ENCODE data around the gene CACUL1. TPM values are rescaled to one million over a fixed set of nuclear protein-coding genes. Genes with fewer than 3 reads are reported as not detected.
"Not testable (repeated sequence)": the region's sequence is repeated elsewhere in the genome, so short reads cannot be mapped to it uniquely, and the experiment has no call there.

The CACUL1 gene
- total and polyA plus RNA-seq, 4 experiments from 2014 or later, result 14.9 to 32.3 (median 31.3) TPM

DNA sequence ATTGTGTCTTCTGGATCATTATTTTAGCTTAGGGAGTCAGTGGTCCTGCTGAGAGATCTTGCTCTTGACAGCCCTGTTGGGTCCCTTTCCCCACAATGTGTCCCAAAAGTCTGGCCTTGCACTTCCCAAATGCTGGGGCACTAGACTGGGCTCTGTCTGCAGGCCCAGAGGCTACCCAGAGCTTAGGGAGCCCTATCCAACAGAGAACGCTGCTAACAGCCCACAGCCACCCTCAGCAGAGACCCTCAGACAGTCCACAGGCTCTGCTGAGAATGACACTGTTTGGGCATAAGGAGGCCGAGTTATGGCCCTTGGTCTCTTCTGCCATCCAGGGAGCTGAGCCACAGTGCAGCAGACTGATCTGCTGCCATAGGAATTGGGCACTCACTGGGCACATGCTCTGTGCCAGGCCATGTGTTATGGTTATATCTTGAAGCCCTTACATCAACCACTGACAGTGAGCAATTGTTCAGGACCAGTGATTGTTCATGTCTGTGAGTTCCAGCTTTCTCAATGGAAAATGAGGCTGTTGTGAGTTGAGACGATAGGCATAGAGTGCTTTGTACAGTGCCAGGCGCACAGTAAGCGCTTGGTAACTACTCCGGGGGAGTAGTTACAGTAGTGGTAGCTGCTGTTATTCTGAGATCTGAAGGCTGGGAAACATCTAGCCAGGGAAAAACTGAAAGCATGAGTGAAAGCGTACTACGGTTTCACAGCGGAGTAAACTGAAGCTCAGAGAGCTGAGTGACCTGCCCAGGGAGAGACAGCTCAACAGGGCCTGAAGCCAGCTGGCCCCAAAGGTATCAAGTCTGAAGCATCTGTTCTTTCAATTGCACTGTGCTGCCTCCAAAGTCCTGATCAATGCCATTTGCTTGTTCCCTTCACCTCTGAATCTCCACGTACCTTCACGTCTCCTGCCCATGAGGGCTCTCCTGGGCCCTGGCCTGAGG is 81.7 kb downstream of the CACUL1 start:
- Mint-ChIP-seq H3K4me3 (no peak overlapping the region), H3K9me3 (peaks cover 0 to 2% (median 0%) of the 10 kb centered on the region in 8 donors), H3K4me1 (peaks cover 12 to 53% (median 34%) of the 10 kb centered on the region in 4 donors), H3K27me3 (no peaks in the 10 kb centered on the region), H3K27ac (peak overlapping the region in 4 of 7 donors; percentile 35 to 55 (median 50)), H3K36me3 (peaks cover 17 to 25% of the 10 kb centered on the region in 2 donors)
- DNase-seq, result no peak
- intact Hi-C loops (cut with micrococcal nuclease), result no loop called here
- peaks cover 32% of the 10 kb centered on the region for H3K4me1 ChIP-seq (ENCODE audit: insufficient read depth, low read length)
- no peaks in the 10 kb centered on the region for H3K36me3 ChIP-seq (ENCODE audit: insufficient read depth, low read length)
- no peaks in the 10 kb centered on the region for H3K27me3 ChIP-seq (ENCODE audit: insufficient read depth, low read length)
- ChIA-PET POLR2A (ENCODE audit: partially characterized antibody) (no interaction called here), CTCF (ENCODE audit: partially characterized antibody) (interaction anchor here (1.5 kb wide), 1 partner anchor 9 kb away, joined by 3 read pairs; no protein-coding TSS in a partner anchor)
- H3K27ac ChIP-seq (ENCODE audit: low read depth, low read length), result no peak overlapping the region
- no peaks in the 10 kb centered on the region for H3K9me3 ChIP-seq (ENCODE audit: control insufficient read depth in 1 of 2, low read length in 2 of 2)
- H3K4me3 ChIP-seq (ENCODE audit: low read length in 2 of 2), result no peak overlapping the region

GRCh38 chr10:118672153-118672552 is 82.6 kb downstream of the CACUL1 start:
- no peak overlapping the region for H3K27ac ChIP-seq (ENCODE audit: low read depth, low read length)
- Mint-ChIP-seq H3K27ac (peak overlapping the region in 1 of 7 donors; percentile 54), H3K4me1 (peaks cover 12 to 44% (median 29%) of the 10 kb centered on the region in 4 donors), H3K4me3 (no peak overlapping the region), H3K36me3 (peaks cover 12 to 25% of the 10 kb centered on the region in 2 donors), H3K9me3 (peaks cover 0 to 2% (median 0%) of the 10 kb centered on the region in 8 donors), H3K27me3 (no peaks in the 10 kb centered on the region)
- DNase-seq, result no peak
- no peaks in the 10 kb centered on the region for H3K27me3 ChIP-seq (ENCODE audit: insufficient read depth, low read length)
- intact Hi-C loops (cut with micrococcal nuclease), result no loop called here
- peaks cover 32% of the 10 kb centered on the region for H3K4me1 ChIP-seq (ENCODE audit: insufficient read depth, low read length)
- ChIA-PET POLR2A (ENCODE audit: partially characterized antibody) (no interaction called here), CTCF (ENCODE audit: partially characterized antibody) (interaction anchor here (1.5 kb wide), 1 partner anchor 10 kb away, joined by 3 read pairs; no protein-coding TSS in a partner anchor)
- H3K36me3 ChIP-seq (ENCODE audit: insufficient read depth, low read length), result no peaks in the 10 kb centered on the region
- no peak overlapping the region for H3K4me3 ChIP-seq (ENCODE audit: low read length in 2 of 2)
- H3K9me3 ChIP-seq (ENCODE audit: control insufficient read depth in 1 of 2, low read length in 2 of 2), result no peaks in the 10 kb centered on the region

GRCh38 chr10:118671221-118671620 is 83.5 kb downstream of the CACUL1 start:
- H3K27me3 ChIP-seq (ENCODE audit: insufficient read depth, low read length); H3K4me3 Mint-ChIP-seq; H3K9me3 Mint-ChIP-seq; intact Hi-C loops (cut with micrococcal nuclease); H3K27ac ChIP-seq (ENCODE audit: low read depth, low read length); H3K27me3 Mint-ChIP-seq; DNase-seq; CTCF ChIA-PET (ENCODE audit: partially characterized antibody); H3K4me3 ChIP-seq (ENCODE audit: low read length in 2 of 2); H3K36me3 ChIP-seq (ENCODE audit: insufficient read depth, low read length); H3K9me3 ChIP-seq (ENCODE audit: control insufficient read depth in 1 of 2, low read length in 2 of 2): not testable (repeated sequence)
- POLR2A ChIA-PET (ENCODE audit: partially characterized antibody), result interaction anchor here (0.9 kb wide), 1 partner anchor 8 kb away, joined by 3 read pairs; no protein-coding TSS in a partner anchor
- H3K4me1 ChIP-seq (ENCODE audit: insufficient read depth, low read length), result peaks cover 24% of the 10 kb centered on the region
- Mint-ChIP-seq H3K27ac (peak overlapping the region in 1 of 7 donors; percentile 3), H3K36me3 (peaks cover 12 to 25% of the 10 kb centered on the region in 2 donors), H3K4me1 (peaks cover 10 to 39% (median 27%) of the 10 kb centered on the region in 4 donors)

- H3K9me3 ChIP-seq (ENCODE audit: control insufficient read depth in 1 of 2, low read length in 2 of 2), result no peaks in the 10 kb centered on the region
- no peak overlapping the region for H3K4me3 Mint-ChIP-seq
- H3K27me3 Mint-ChIP-seq, result no peaks in the 10 kb centered on the region
- H3K9me3 Mint-ChIP-seq, result peaks cover 0 to 2% (median 0%) of the 10 kb centered on the region in 8 donors
- H3K27me3 ChIP-seq (ENCODE audit: insufficient read depth, low read length), result no peaks in the 10 kb centered on the region
- intact Hi-C loops (cut with micrococcal nuclease), result no loop called here
- no peaks in the 10 kb centered on the region for H3K36me3 ChIP-seq (ENCODE audit: insufficient read depth, low read length)
- H3K36me3 Mint-ChIP-seq, result peaks cover 12 to 25% of the 10 kb centered on the region in 2 donors
- peaks cover 10 to 39% (median 24%) of the 10 kb centered on the region in 4 donors for H3K4me1 Mint-ChIP-seq
- H3K4me1 ChIP-seq (ENCODE audit: insufficient read depth, low read length), result peaks cover 21% of the 10 kb centered on the region
- no peak overlapping the region for H3K27ac ChIP-seq (ENCODE audit: low read depth, low read length)
- no peak for DNase-seq
- ChIA-PET POLR2A (ENCODE audit: partially characterized antibody) (interaction anchor here (0.9 kb wide), 1 partner anchor 9 kb away, joined by 3 read pairs; no protein-coding TSS in a partner anchor), CTCF (ENCODE audit: partially characterized antibody) (interaction anchor here (1.0 kb wide), 1 partner anchor 77 kb away, joined by 3 read pairs; no protein-coding TSS in a partner anchor)
- H3K4me3 ChIP-seq (ENCODE audit: low read length in 2 of 2), result no peak overlapping the region
- peak overlapping the region in 1 of 7 donors; percentile 53 for H3K27ac Mint-ChIP-seq
These were observed 84.2 kb downstream of the CACUL1 start for GRCh38 chr10:118670472-118671124.

- peak overlapping the region in 5 of 7 donors; percentile 26 to 76 (median 43) for H3K27ac Mint-ChIP-seq
- ChIA-PET POLR2A (ENCODE audit: partially characterized antibody) (no interaction called here), CTCF (ENCODE audit: partially characterized antibody) (interaction anchor here (1.0 to 1.9 kb wide), 3 partner anchors 26 to 101 kb away, joined by 3 to 6 read pairs (median 3); no protein-coding TSS in a partner anchor)
- peak overlapping the region in 3 of 8 donors; percentile 3 to 39 (median 32) for H3K4me3 Mint-ChIP-seq
- H3K4me1 Mint-ChIP-seq, result peaks cover 11 to 36% (median 25%) of the 10 kb centered on the region in 4 donors
- Histone ChIP-seq H3K27me3 (ENCODE audit: insufficient read depth, low read length) (no peaks in the 10 kb centered on the region), H3K36me3 (ENCODE audit: insufficient read depth, low read length) (no peaks in the 10 kb centered on the region), H3K9me3 (ENCODE audit: control insufficient read depth in 1 of 2, low read length in 2 of 2) (no peaks in the 10 kb centered on the region), H3K27ac (ENCODE audit: low read depth, low read length) (no peak overlapping the region), H3K4me1 (ENCODE audit: insufficient read depth, low read length) (peaks cover 21% of the 10 kb centered on the region), H3K4me3 (ENCODE audit: low read length in 2 of 2) (no peak overlapping the region)
- intact Hi-C loops (cut with micrococcal nuclease), result loop anchor here (10.0 kb wide), 1 partner anchor 75 kb away; the partner anchor contains the start of gene PRLHR
- H3K9me3 Mint-ChIP-seq, result peaks cover 0 to 2% (median 0%) of the 10 kb centered on the region in 8 donors
- no peaks in the 10 kb centered on the region for H3K27me3 Mint-ChIP-seq
- peaks cover 10 to 20% of the 10 kb centered on the region in 2 donors for H3K36me3 Mint-ChIP-seq
- peak in 1 of 5 donors; percentile 29 for DNase-seq
These were observed 84.9 kb downstream of the CACUL1 start for GRCh38 chr10:118669835-118670234.

GRCh38 chr10:118669020-118669791 is 85.6 kb downstream of the CACUL1 start:
- no peak overlapping the region for H3K27ac ChIP-seq (ENCODE audit: low read depth, low read length)
- peaks cover 27% of the 10 kb centered on the region for H3K4me1 ChIP-seq (ENCODE audit: insufficient read depth, low read length)
- intact Hi-C loops (cut with micrococcal nuclease), result loop anchor here (10.0 kb wide), 1 partner anchor 74 kb away; the partner anchor contains the start of gene PRLHR
- H3K27me3 ChIP-seq (ENCODE audit: insufficient read depth, low read length), result no peaks in the 10 kb centered on the region
- no peaks in the 10 kb centered on the region for H3K36me3 ChIP-seq (ENCODE audit: insufficient read depth, low read length)
- H3K9me3 ChIP-seq (ENCODE audit: control insufficient read depth in 1 of 2, low read length in 2 of 2), result no peaks in the 10 kb centered on the region
- H3K36me3 Mint-ChIP-seq, result peaks cover 6 to 17% of the 10 kb centered on the region in 2 donors
- peaks cover 14 to 39% (median 30%) of the 10 kb centered on the region in 4 donors for H3K4me1 Mint-ChIP-seq
- no peak overlapping the region for H3K4me3 ChIP-seq (ENCODE audit: low read length in 2 of 2)
- H3K4me3 Mint-ChIP-seq, result peak overlapping the region in 6 of 8 donors; percentile 22 to 70 (median 28)
- ChIA-PET POLR2A (ENCODE audit: partially characterized antibody) (interaction anchor here (1.2 kb wide), 1 partner anchor 13 kb away, joined by 3 read pairs; no protein-coding TSS in a partner anchor), CTCF (ENCODE audit: partially characterized antibody) (interaction anchor here (0.7 to 1.9 kb wide), 3 partner anchors 27 to 100 kb away, joined by 3 to 6 read pairs (median 3); no protein-coding TSS in a partner anchor)
- no peaks in the 10 kb centered on the region for H3K27me3 Mint-ChIP-seq
- H3K27ac Mint-ChIP-seq, result peak overlapping the region in 5 of 7 donors; percentile 7 to 71 (median 55)
- DNase-seq, result peak in 3 of 5 donors; percentile 11 to 48 (median 18)
- H3K9me3 Mint-ChIP-seq, result peaks cover 0 to 2% (median 0%) of the 10 kb centered on the region in 8 donors
